ENCODE measurements around the gene SPATA17.

Gene SPATA17

GRCh38 chr1:217712925-217713597 is 81.9 kb downstream of the SPATA17 start:
- no peak for TF ChIP-seq CTCF (IDR thresholded peaks at IDR 0.05; ENCODE audit: borderline replicate concordance, control extremely low read depth, extremely low read depth, insufficient read depth, missing control alignments)
- DNase-seq (ENCODE audit: low spot score): no peak
- in situ Hi-C loops (cut with MboI; ENCODE audit: low sequenced_read_pairs, unreplicated experiment): no loop called here

- TF ChIP-seq CTCF (IDR thresholded peaks at IDR 0.05; ENCODE audit: borderline replicate concordance, control extremely low read depth, extremely low read depth, insufficient read depth, missing control alignments): no peak
- no peak for DNase-seq (ENCODE audit: low spot score)
- in situ Hi-C loops (cut with MboI; ENCODE audit: low sequenced_read_pairs, unreplicated experiment): no loop called here
These were observed 84.5 kb downstream of the SPATA17 start for GRCh38 chr1:217715681-217716080.

GRCh38 chr1:217717959-217718358 is 86.8 kb downstream of the SPATA17 start:
- in situ Hi-C loops (cut with MboI; ENCODE audit: low sequenced_read_pairs, unreplicated experiment): no loop called here
- DNase-seq (ENCODE audit: low spot score): no peak
- no peak for TF ChIP-seq CTCF (IDR thresholded peaks at IDR 0.05; ENCODE audit: borderline replicate concordance, control extremely low read depth, extremely low read depth, insufficient read depth, missing control alignments)

DNA sequence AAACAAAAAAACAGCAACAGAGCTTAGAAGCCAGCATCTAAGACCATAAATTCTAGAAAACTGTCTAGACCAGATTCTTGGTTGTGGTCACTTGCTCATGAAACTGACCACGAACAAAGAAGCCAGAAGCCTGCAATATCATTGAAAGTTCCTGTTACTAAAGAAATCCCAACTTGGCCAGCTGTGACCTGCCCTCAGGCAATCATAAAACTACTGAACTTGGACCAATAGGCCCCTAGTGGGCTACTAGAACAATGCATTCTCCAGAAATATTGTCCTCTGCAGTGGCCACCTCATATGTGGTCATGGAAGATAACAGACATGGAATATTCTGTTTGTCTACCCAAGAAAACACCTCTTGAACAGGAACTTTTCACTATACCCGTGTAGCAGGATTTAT is 87.7 kb downstream of the SPATA17 start:
- in situ Hi-C loops (cut with MboI; ENCODE audit: low sequenced_read_pairs, unreplicated experiment): no loop called here
- no peak for TF ChIP-seq CTCF (IDR thresholded peaks at IDR 0.05; ENCODE audit: borderline replicate concordance, control extremely low read depth, extremely low read depth, insufficient read depth, missing control alignments)
- no peak for DNase-seq (ENCODE audit: low spot score)

DNA sequence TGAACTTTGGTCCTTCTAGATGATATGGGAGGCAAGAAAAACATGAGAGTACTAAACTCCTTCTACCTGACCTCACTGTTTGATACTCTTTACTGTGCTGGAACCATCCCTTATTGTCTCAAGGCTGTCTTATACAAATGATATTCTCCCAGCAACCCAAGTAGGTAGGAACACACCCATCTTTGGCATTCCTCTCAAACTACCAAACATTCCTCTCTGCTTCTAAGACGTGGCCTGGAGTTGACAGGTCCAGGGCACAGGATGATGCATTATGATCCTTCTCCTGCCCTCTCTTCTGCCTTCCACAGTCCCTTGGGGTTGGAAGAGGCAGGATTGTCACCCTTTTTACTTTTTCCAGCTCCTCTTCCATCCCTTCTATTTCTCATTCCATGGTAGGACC is 90.5 kb downstream of the SPATA17 start:
- DNase-seq (ENCODE audit: low spot score): no peak
- in situ Hi-C loops (cut with MboI; ENCODE audit: low sequenced_read_pairs, unreplicated experiment): no loop called here
- no peak for TF ChIP-seq CTCF (IDR thresholded peaks at IDR 0.05; ENCODE audit: borderline replicate concordance, control extremely low read depth, extremely low read depth, insufficient read depth, missing control alignments)

- in situ Hi-C loops (cut with MboI; ENCODE audit: low sequenced_read_pairs, unreplicated experiment): no loop called here
- TF ChIP-seq CTCF (IDR thresholded peaks at IDR 0.05; ENCODE audit: borderline replicate concordance, control extremely low read depth, extremely low read depth, insufficient read depth, missing control alignments): no peak
- no peak for DNase-seq (ENCODE audit: low spot score)
These were observed 103.8 kb downstream of the SPATA17 start for GRCh38 chr1:217734973-217735372.
